ENCODE results near the gene AGPAT2.

The AGPAT2 gene

DNA sequence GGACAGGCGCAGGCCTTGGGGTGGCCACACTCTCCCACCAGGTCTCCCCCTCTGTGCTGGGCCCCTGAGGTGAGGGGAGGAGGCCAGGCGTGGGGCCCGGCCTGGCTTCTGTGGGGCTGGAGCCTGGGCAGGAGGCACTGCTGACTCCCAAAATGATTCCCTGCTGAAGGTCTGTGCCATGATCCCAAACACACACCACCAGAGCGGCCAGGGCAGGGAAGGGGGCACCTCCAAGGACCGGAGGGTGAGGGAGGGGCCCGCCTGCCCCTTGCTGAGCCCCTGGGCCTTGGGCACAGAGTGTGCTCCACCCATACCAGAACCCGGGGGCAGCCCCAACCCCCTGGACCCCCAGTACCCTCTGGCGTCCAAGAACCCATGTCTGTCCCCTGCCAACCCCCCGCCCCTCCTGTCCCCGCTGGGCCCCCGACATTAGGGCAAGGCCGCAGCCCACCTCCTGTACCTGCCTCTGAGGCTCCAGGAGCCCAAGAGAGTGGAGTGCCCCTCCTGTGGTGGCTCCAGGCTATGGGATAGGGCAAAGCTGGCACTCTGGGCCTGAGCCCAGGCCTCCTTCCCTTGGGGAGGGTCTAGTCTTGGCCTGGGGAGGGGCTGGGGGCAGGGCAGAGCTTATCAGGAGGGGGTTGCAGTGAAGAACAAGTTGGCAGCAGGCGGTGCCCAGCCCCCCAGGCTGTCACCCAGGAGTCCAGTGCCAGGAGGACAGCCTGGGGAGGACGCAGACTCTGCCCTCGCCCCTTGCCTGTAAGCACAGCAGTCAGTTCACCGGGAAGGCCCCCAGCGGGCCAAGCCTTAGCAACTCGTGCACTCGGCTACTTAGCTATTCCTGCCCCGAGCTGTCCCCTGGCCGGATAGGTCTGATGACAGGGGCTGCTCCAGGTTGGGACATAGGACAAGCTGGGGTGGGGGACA is 27.1 kb downstream of the AGPAT2 start:
- DNase-seq, result no peak

- DNase-seq, result no peak
Observed at GRCh38 chr9:136658849-136659535, 28.3 kb downstream of the AGPAT2 start.

- DNase-seq, result no peak
Observed at GRCh38 chr9:136657974-136658848, 29.0 kb downstream of the AGPAT2 start.

GRCh38 chr9:136656795-136657611 is 30.3 kb downstream of the AGPAT2 start:
- DNase-seq, result peak; percentile 45

- DNase-seq, result no peak
Observed at GRCh38 chr9:136656183-136656738, 31.0 kb downstream of the AGPAT2 start.

- peak; percentile 27 for DNase-seq
Observed at GRCh38 chr9:136655536-136656182, 31.6 kb downstream of the AGPAT2 start.

DNA sequence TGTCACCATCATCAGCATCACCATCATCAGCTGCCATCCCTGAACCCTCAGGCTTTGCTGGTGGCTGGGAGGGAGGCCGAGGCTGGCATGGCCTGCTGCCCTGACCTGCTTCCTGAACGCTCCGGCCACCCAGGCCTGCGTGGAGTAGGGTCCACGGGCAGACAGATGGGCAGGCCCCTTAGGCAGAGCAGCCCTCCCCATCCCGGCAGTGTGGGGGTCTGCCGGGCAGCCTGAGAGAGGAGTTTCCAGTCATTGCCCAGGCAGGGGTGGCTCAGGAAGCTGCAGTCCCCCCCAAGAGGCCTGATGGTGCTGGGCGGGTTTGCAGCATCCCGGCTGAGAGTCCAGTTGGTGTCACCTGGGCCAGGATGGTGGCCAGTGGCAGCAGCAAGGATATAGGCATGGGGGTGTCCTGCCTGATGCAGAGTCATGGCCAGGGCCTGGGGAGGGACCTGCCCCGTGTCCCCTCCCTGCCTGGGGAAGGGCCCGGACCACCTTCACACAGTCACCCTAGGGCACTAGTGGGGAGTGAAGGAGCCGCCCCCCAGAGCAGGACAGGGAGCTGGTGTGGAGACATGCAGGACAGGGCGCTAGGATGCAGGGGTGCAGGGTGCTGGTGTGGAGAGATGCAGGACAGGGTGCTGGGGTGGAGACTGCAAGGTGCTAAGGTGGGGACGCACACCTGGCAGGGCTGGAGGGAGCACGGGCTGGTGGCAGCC is 32.3 kb downstream of the AGPAT2 start:
- DNase-seq, result no peak

DNA sequence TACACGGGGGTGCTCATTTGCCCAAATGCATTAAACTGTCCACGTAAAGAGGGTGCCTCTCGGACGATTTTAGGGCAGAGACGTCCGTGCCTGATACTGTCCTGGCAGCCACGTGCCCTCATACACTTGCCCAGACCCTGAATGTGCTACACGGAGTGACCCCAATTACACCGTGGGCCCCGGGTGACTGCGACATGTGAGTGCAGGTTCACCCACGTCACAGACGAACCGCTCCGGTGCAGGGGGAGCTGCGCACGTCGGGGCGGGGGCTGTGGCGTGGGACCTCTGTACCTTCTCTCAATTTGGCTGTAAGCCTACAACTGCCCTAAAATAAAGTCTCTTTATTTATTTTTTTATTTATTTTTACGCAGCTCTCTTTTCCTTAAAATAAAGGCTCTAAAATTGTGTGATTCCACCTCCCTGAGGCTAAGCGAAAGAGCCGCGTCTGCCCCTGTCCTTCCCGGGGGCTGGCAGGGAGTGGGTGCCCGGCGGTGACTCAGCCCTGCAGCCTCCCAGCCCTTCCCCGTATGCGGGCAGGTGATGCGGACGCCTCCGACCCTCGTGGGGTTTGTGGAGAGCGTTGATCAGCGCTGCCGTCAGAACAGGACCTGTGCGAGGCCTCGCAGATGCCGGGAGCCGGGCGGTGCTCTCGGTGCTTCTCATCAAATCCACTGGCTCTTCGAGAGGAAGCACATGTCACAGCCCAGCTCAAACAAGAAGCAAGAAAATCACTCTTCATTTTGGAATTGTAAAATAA is 33.8 kb downstream of the AGPAT2 start:
- no peak for DNase-seq

DNA sequence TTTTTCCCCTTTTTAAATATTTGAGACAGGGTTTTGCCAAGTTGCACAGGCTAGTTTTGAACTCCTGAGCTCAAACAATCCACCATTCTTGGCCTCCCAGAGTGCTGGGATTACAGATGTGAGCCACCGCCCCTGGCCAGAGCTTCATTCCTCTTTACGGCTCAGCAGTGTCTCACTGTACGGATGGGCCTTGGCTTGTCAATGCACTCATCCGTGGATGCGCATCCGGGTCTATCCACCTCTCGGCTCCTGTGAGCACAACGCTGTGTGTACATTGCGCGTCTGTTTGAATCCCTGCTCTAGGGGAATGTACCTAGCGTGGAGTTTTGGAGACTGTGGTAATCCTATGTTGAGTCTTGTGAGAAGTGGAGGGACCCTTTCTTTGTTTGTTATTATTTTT is 35.4 kb downstream of the AGPAT2 start:
- DNase-seq, result no peak

- peak; percentile 82 for DNase-seq
Observed at GRCh38 chr9:136650648-136651047, 36.6 kb downstream of the AGPAT2 start.

DNA sequence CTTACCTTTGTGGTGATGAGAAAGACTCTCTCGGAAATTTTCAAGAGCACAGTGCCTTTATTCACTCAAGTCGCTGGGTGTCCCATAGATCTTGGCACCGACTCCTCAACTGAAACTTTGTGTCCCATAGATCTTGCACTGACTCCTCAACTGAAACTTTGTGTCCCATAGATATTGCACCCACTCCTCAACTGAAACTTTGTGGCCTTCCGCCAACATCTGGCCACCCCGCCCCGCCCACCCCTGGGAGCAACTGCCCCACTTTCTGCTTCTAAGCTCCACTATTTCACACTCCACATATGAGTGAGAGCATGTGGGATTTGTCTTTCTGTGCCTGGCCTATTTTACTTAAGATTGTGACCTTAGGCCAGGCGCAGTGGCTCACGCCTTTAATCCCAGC is 37.2 kb downstream of the AGPAT2 start:
- no peak for DNase-seq

DNA sequence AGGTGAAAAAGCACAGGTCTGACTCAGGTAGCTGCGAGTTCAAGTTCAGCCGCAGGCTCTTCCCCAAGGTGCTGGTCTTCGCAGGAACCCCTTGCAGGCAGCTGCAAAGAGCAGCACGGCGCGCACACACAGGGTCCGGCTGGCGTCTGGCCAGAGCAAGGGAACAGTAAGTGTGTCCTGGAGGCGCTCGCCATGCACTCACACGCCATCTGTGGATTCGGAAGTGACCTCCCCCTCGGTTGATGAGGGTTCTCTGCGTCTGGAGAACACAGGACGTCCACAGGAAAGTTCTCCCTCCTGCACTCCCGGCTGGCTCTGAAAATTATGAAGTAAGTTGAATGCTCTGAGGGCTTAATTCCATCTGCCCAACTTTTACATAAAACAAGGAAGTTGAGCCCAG is 38.5 kb downstream of the AGPAT2 start:
- peak; percentile 38 for DNase-seq

GRCh38 chr9:136646827-136647711 is 40.2 kb downstream of the AGPAT2 start:
- DNase-seq, result no peak

DNA sequence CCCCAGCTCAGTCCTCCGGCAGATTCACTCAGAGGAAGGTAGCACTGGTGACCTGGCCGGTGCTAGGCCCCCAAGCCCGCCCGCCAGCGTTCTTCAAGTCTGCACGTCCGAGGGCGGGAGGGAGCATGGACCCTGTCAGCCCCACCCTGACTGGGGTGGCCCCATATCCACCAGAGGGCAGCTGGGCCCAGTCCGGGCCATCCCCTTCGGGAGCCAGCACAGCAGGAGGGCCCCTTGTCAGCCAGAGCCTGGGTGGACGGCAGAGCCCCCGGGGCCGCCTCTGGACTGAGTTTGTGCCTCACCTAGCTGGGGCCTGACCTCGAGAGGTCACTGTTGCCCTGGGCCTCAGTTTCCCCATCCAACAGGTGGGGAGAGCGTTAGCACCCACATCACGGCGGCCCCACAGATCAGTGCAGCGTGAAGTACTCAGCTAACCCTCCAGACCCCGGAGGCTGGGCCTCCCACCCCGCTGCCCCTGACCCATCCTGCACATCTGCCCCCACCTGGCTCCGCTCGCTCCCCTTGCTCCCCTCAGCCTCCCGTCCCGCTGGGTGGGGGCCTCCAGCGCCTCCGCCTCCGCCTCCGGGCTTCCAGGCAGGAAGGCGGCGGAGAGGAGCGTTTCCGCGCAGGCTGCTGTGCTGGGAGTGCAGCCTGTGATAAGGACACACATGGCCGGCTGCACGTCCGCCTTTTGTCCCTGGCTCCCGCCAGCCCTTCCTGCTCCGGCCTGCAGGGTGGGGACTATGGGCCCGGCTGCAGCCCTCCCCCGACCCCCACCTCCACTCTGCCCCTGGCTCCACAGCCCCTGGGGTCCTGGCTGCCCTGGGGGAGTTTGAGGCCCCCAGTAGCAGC is 41.1 kb downstream of the AGPAT2 start:
- DNase-seq, result peak; percentile 56

- DNase-seq, result peak; percentile 56
Observed at GRCh38 chr9:136645352-136645902, 41.8 kb downstream of the AGPAT2 start.

DNA sequence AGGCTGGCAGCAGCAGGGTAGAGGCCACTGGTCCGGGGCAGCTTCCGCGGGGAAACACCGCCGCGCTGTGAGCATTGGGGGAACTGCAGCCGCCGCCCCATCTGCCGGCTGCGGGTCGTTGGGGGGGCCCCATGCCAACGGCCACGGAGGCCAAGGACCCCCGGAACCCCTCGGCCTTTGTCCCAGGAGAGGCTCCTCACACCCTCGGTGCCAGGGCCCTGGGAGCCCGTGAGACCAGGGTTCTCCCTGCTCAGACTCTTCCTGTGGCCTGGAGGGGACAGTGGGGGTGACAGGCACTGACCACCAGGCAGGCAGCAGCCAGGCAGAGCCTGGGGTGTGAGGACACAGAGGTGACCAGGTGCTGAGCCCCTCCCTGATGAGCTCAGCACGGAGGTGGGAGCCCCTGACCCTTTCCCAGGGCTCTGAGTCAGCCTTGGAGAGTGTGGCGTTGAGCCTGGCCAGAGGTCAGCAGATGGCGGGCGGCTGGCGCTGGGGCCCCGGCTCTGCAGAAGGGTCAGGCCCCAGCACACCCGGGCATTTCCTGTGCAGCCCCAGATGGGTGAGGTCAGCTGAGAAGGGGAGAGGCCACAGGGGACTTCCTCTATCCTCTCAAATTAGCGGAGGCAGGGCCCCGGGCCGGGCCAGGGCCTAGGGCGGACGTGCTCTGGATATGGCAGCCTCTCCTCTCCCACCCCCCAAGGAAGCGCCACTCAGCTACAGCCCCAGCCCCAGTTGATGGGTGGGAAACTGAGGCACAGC is 42.5 kb downstream of the AGPAT2 start:
- peak; percentile 53 for DNase-seq

- no peak for DNase-seq
Observed at GRCh38 chr9:136644343-136644592, 43.0 kb downstream of the AGPAT2 start.
